ENCODE data around the gene DEFB125.
"Not testable (repeated sequence)": the region's sequence is repeated elsewhere in the genome, so short reads cannot be mapped to it uniquely, and the experiment has no call there.

The DEFB125 gene

GRCh38 chr20:101975-102374 lies 14.5 kb downstream of the DEFB125 start:
- in situ Hi-C loops (cut with HindIII; ENCODE audit: low pct_unique_long_range_greater_than_20kb, low sequenced_read_pairs) = no loop called here
- DNase-seq (ENCODE audit: low read depth in 1 of 2, low spot score in 1 of 2) = no peak
- no peak for TF ChIP-seq JUND (IDR thresholded peaks at IDR 0.05; ENCODE audit: low read depth)

GRCh38 chr20:103456-103855 lies 16.0 kb downstream of the DEFB125 start:
- in situ Hi-C loops (cut with HindIII; ENCODE audit: low pct_unique_long_range_greater_than_20kb, low sequenced_read_pairs) = no loop called here
- no peak for TF ChIP-seq JUND (IDR thresholded peaks at IDR 0.05; ENCODE audit: low read depth)
- no peak for DNase-seq (ENCODE audit: low read depth in 1 of 2, low spot score in 1 of 2)

GRCh38 chr20:112396-112795 lies 24.9 kb downstream of the DEFB125 start:
- no peak for TF ChIP-seq JUND (IDR thresholded peaks at IDR 0.05; ENCODE audit: low read depth)
- in situ Hi-C loops (cut with HindIII; ENCODE audit: low pct_unique_long_range_greater_than_20kb, low sequenced_read_pairs) = no loop called here
- DNase-seq (ENCODE audit: low read depth in 1 of 2, low spot score in 1 of 2) = no peak

GRCh38 chr20:117518-117917 lies 30.0 kb downstream of the DEFB125 start:
- DNase-seq (ENCODE audit: low read depth in 1 of 2, low spot score in 1 of 2) = no peak
- in situ Hi-C loops (cut with HindIII; ENCODE audit: low pct_unique_long_range_greater_than_20kb, low sequenced_read_pairs) = no loop called here
- TF ChIP-seq JUND (IDR thresholded peaks at IDR 0.05; ENCODE audit: low read depth) = no peak

GRCh38 chr20:129786-130323 lies 42.4 kb downstream of the DEFB125 start:
- DNase-seq (ENCODE audit: low read depth in 1 of 2, low spot score in 1 of 2) = peak in 1 of 2 experiments; percentile 51
- in situ Hi-C loops (cut with HindIII; ENCODE audit: low pct_unique_long_range_greater_than_20kb, low sequenced_read_pairs) = not testable (repeated sequence)

- peak in 1 of 2 experiments; percentile 53 for DNase-seq (ENCODE audit: low read depth in 1 of 2, low spot score in 1 of 2)
- in situ Hi-C loops (cut with HindIII; ENCODE audit: low pct_unique_long_range_greater_than_20kb, low sequenced_read_pairs) = no loop called here
- TF ChIP-seq JUND (IDR thresholded peaks at IDR 0.05; ENCODE audit: low read depth) = no peak
These were observed 50.4 kb downstream of the DEFB125 start for GRCh38 chr20:137668-138490.

- no peak for TF ChIP-seq JUND (IDR thresholded peaks at IDR 0.05; ENCODE audit: low read depth)
- DNase-seq (ENCODE audit: low read depth in 1 of 2, low spot score in 1 of 2) = no peak
- in situ Hi-C loops (cut with HindIII; ENCODE audit: low pct_unique_long_range_greater_than_20kb, low sequenced_read_pairs) = no loop called here
These were observed 54.8 kb downstream of the DEFB125 start, which contains the start of gene DEFB126 for GRCh38 chr20:142290-142689. Gene DEFB126 (plus strand): TSS chr20:142590. CDS start chr20:142629, 39 bp downstream.

- in situ Hi-C loops (cut with HindIII; ENCODE audit: low pct_unique_long_range_greater_than_20kb, low sequenced_read_pairs) = no loop called here
- no peak for DNase-seq (ENCODE audit: low read depth in 1 of 2, low spot score in 1 of 2)
These were observed 58.4 kb downstream of the DEFB125 start for GRCh38 chr20:145877-146276.

More at GRCh38 chr20:145877-146276, 58.4 kb downstream of the DEFB125 start:
- no peak for TF ChIP-seq JUND (IDR thresholded peaks at IDR 0.05; ENCODE audit: low read depth)

Measured in T47D (cell line).